ENCODE results near the gene YKT6. TPM values are rescaled to one million over a fixed set of nuclear protein-coding genes. Genes with fewer than 3 reads are reported as not detected.

Gene YKT6
- total and polyA plus RNA-seq, 2 of the 8 experiments (the other 6 are each of a cell fraction or from before 2014, with no cell fraction given) = 75.3 to 103 TPM

DNA sequence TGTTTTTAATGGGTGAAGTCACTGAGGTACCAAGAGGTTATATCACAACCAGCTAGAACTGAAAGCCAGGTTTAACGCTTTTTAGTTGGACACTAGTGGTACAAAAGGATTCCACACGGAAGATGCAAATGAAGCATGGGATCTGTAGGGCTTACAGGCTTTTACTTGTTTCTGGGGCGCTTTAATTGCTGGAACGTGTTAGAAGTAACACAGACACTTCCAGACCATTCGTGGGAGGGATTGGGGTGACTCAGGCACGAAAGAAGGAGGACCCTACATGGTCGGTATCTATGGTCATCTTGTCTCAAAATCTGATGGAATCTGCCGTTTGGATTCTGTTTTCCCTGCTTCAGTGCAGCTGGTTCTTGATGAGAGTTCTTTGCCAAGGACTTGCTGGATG is 1.0 kb downstream of the YKT6 start (continued):
- TF ChIP-seq, protein P1, sequence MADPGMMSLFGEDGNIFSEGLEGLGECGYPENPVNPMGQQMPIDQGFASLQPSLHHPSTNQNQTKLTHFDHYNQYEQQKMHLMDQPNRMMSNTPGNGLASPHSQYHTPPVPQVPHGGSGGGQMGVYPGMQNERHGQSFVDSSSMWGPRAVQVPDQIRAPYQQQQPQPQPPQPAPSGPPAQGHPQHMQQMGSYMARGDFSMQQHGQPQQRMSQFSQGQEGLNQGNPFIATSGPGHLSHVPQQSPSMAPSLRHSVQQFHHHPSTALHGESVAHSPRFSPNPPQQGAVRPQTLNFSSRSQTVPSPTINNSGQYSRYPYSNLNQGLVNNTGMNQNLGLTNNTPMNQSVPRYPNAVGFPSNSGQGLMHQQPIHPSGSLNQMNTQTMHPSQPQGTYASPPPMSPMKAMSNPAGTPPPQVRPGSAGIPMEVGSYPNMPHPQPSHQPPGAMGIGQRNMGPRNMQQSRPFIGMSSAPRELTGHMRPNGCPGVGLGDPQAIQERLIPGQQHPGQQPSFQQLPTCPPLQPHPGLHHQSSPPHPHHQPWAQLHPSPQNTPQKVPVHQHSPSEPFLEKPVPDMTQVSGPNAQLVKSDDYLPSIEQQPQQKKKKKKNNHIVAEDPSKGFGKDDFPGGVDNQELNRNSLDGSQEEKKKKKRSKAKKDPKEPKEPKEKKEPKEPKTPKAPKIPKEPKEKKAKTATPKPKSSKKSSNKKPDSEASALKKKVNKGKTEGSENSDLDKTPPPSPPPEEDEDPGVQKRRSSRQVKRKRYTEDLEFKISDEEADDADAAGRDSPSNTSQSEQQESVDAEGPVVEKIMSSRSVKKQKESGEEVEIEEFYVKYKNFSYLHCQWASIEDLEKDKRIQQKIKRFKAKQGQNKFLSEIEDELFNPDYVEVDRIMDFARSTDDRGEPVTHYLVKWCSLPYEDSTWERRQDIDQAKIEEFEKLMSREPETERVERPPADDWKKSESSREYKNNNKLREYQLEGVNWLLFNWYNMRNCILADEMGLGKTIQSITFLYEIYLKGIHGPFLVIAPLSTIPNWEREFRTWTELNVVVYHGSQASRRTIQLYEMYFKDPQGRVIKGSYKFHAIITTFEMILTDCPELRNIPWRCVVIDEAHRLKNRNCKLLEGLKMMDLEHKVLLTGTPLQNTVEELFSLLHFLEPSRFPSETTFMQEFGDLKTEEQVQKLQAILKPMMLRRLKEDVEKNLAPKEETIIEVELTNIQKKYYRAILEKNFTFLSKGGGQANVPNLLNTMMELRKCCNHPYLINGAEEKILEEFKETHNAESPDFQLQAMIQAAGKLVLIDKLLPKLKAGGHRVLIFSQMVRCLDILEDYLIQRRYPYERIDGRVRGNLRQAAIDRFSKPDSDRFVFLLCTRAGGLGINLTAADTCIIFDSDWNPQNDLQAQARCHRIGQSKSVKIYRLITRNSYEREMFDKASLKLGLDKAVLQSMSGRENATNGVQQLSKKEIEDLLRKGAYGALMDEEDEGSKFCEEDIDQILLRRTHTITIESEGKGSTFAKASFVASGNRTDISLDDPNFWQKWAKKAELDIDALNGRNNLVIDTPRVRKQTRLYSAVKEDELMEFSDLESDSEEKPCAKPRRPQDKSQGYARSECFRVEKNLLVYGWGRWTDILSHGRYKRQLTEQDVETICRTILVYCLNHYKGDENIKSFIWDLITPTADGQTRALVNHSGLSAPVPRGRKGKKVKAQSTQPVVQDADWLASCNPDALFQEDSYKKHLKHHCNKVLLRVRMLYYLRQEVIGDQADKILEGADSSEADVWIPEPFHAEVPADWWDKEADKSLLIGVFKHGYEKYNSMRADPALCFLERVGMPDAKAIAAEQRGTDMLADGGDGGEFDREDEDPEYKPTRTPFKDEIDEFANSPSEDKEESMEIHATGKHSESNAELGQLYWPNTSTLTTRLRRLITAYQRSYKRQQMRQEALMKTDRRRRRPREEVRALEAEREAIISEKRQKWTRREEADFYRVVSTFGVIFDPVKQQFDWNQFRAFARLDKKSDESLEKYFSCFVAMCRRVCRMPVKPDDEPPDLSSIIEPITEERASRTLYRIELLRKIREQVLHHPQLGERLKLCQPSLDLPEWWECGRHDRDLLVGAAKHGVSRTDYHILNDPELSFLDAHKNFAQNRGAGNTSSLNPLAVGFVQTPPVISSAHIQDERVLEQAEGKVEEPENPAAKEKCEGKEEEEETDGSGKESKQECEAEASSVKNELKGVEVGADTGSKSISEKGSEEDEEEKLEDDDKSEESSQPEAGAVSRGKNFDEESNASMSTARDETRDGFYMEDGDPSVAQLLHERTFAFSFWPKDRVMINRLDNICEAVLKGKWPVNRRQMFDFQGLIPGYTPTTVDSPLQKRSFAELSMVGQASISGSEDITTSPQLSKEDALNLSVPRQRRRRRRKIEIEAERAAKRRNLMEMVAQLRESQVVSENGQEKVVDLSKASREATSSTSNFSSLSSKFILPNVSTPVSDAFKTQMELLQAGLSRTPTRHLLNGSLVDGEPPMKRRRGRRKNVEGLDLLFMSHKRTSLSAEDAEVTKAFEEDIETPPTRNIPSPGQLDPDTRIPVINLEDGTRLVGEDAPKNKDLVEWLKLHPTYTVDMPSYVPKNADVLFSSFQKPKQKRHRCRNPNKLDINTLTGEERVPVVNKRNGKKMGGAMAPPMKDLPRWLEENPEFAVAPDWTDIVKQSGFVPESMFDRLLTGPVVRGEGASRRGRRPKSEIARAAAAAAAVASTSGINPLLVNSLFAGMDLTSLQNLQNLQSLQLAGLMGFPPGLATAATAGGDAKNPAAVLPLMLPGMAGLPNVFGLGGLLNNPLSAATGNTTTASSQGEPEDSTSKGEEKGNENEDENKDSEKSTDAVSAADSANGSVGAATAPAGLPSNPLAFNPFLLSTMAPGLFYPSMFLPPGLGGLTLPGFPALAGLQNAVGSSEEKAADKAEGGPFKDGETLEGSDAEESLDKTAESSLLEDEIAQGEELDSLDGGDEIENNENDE (IDR thresholded peaks at IDR 0.05; ENCODE audit: insufficient replicate concordance, low read length) = no peak
- no peak for TF ChIP-seq EGR1 (IDR thresholded peaks at IDR 0.05; ENCODE audit: borderline replicate concordance, low read depth, low read length)

Data from H1 (cell line).